K562 (cell line): ENCODE measurements around the gene ZNF8. TPM values are rescaled to one million over a fixed set of nuclear protein-coding genes. Genes with fewer than 3 reads are reported as not detected.
A peak's percentile ranks its signal among the peaks of the same experiment; 100 is the strongest.

Experiments
- ADNP ChIP-seq: fragments of 200-800 bp; sonication (Bioruptor generic); IDR thresholded peaks from 2 replicates; pipeline ENCODE4 v1.6.1; 2016; ENCODE audit warnings: missing genetic modification characterization, missing compliant biosample characterization
- ATF1 ChIP-seq, 2 experiments: fragments of 450-650 bp in 1 of 2; IDR thresholded peaks; 2 replicates each; pipeline ENCODE4 v1.6.1; 2016; ENCODE audit warnings: missing compliant biosample characterization in 1 of 2, missing genetic modification characterization in 1 of 2
- BMI1 ChIP-seq: fragments of 150-350 bp; IDR thresholded peaks from 2 replicates; pipeline ENCODE4 v1.6.1; 2014; ENCODE audit warnings: low read length
- CAMTA2 ChIP-seq: fragments of 250-450 bp; sonication (Bioruptor Pico); conservative IDR thresholded peaks from 2 replicates; pipeline ENCODE4 v1.5.1; 2022
- CCAR2 ChIP-seq: fragments of 200-400 bp; formaldehyde crosslinking; IDR thresholded peaks from 2 replicates; pipeline ENCODE4 v1.6.1; 2017; ENCODE audit warnings: mild to moderate bottlenecking, low read depth, low read length
- HNRNPH1 ChIP-seq: fragments of 200-400 bp; formaldehyde crosslinking; optimal IDR thresholded peaks from 2 replicates; pipeline ENCODE3; 2017; ENCODE audit warnings: low read depth, mild to moderate bottlenecking, low read length, moderate library complexity
- MTA1 ChIP-seq: fragments of 450-650 bp; IDR thresholded peaks from 2 replicates; pipeline ENCODE4 v1.6.1; 2017; ENCODE audit warnings: borderline replicate concordance
- NFYB ChIP-seq: IDR thresholded peaks from 2 replicates; pipeline ENCODE4 v1.6.1; 2011; ENCODE audit warnings: mild to moderate bottlenecking, moderate library complexity; ENCODE audit not compliant: insufficient read length; ENCODE audit errors: extremely low read depth
- PCBP1 ChIP-seq: fragments of 200-400 bp; formaldehyde crosslinking; IDR thresholded peaks from 2 replicates; pipeline ENCODE4 v1.6.1; 2018; ENCODE audit warnings: mild to moderate bottlenecking, low read depth, low read length; ENCODE audit not compliant: poor library complexity, severe bottlenecking
- RAD21 ChIP-seq, 2 experiments: fragments of 250-450 bp in 1 of 2; fragments of 450-650 bp in 1 of 2; sonication (Bioruptor Pico) in 1 of 2; formaldehyde crosslinking in 1 of 2; IDR thresholded peaks in 1 of 2; conservative IDR thresholded peaks in 1 of 2; 2 replicates each; pipeline versions ENCODE4 v1.4.0 to v1.8.0; 2020 to 2022; ENCODE audit warnings: mild to moderate bottlenecking in 2 of 2, moderate library complexity in 1 of 2
- RBM25 ChIP-seq: fragments of 200-400 bp; formaldehyde crosslinking; IDR thresholded peaks from 2 replicates; pipeline ENCODE4 v1.6.1; 2018; ENCODE audit warnings: low read length, low read depth, moderate library complexity; ENCODE audit not compliant: severe bottlenecking
- SIX5 ChIP-seq, 2 experiments: IDR thresholded peaks; 2 replicates each; pipeline ENCODE4 v1.6.1; 2011; ENCODE audit warnings: low read length in 2 of 2, borderline replicate concordance in 1 of 2, low read depth in 1 of 2, mild to moderate bottlenecking in 1 of 2, moderate library complexity in 1 of 2; ENCODE audit not compliant: insufficient read depth in 1 of 2
- SMAD1 ChIP-seq: fragments of 150-350 bp; IDR thresholded peaks from 2 replicates; pipeline ENCODE4 v1.6.1; 2014; ENCODE audit warnings: low read length, low read depth; ENCODE audit not compliant: partially characterized antibody
- TAF15 ChIP-seq: fragments of 200-400 bp; formaldehyde crosslinking; IDR thresholded peaks from 2 replicates; pipeline ENCODE4 v1.6.1; 2017; ENCODE audit warnings: mild to moderate bottlenecking, low read depth, low read length, moderate library complexity
- ZNF586 ChIP-seq: fragments of 450-650 bp; formaldehyde crosslinking; conservative IDR thresholded peaks from 2 replicates; pipeline ENCODE4 v1.4.0; 2020; ENCODE audit warnings: mild to moderate bottlenecking, moderate library complexity
- ZNF707 ChIP-seq: fragments of 250-450 bp; sonication (Bioruptor Pico); conservative IDR thresholded peaks from 2 replicates; pipeline ENCODE4 v1.8.0; 2022; ENCODE audit warnings: inconsistent platforms, mild to moderate bottlenecking, moderate library complexity
- ZNF77 ChIP-seq: fragments of 250-450 bp; sonication (Bioruptor Pico); IDR thresholded peaks from 2 replicates; pipeline ENCODE4 v1.5.0; 2020
- polyA plus RNA-seq, 8 experiments: library from polyadenylated mRNA; depleted of rRNA in 4 of 8; stranded (reverse) in 5 of 8; unstranded in 3 of 8; fragments of >200 nt; fragmentation: Nextera tagmentation in 2 of 8; fragmentation: Illumina TruSeq in 1 of 8; extraction: Ambion mirVana in 2 of 8; extraction: Trizol in 1 of 8; gene quantifications; 2 replicates each; pipeline versions ENCODE4 v1.2.1 to v1.2.3, GENCODE V29; 2011 to 2014; ENCODE audit warnings: inconsistent platforms in 1 of 8, missing spikeins in 1 of 8
- total RNA-seq, 7 experiments: library from RNA; depleted of rRNA in 6 of 7; stranded (reverse); fragments of >200 nt in 6 of 7; fragmentation: Illumina TruSeq in 2 of 7; extraction: Trizol in 2 of 7; gene quantifications; 2 replicates each; pipeline versions ENCODE4 v1.2.1 to v1.2.3, GENCODE V29; 2011 to 2021; ENCODE audit warnings: low replicate concordance in 1 of 7
- TF ChIP-seq, protein P1 (sequence below): fragments of 200-800 bp; sonication (Bioruptor generic); IDR thresholded peaks from 2 replicates; pipeline ENCODE4 v1.6.1; 2017; ENCODE audit warnings: missing genetic modification characterization, missing compliant biosample characterization
- TF ChIP-seq, protein P2 (sequence below): fragments of 250-450 bp; sonication (Bioruptor Pico); IDR thresholded peaks from 2 replicates; pipeline ENCODE4 v1.8.0; 2021; ENCODE audit warnings: moderate library complexity, mild to moderate bottlenecking, inconsistent platforms
- TF ChIP-seq, protein P3 (sequence below): fragments of 250-450 bp; sonication (Bioruptor Pico); IDR thresholded peaks from 2 replicates; pipeline ENCODE4 v1.8.0; 2022; ENCODE audit warnings: moderate library complexity, mild to moderate bottlenecking, inconsistent platforms
- TF ChIP-seq, protein P4 (sequence below), 2 experiments: IDR thresholded peaks; 2 replicates each; pipeline ENCODE4 v1.6.1; 2012; ENCODE audit warnings: improper control_type of control experiment in 2 of 2, low read depth in 2 of 2, low read length in 2 of 2, borderline replicate concordance in 1 of 2
- TF ChIP-seq, protein P5 (sequence below): fragments of 250-450 bp; sonication (Bioruptor Pico); IDR thresholded peaks from 2 replicates; pipeline ENCODE4 v1.5.0; 2021

ZNF8 gene
- total and polyA plus RNA-seq, 9 of the 15 experiments (the other 6 are each of a cell fraction or from before 2014, with no cell fraction given) = 0.71 to 7.7 (median 4.7) TPM

DNA sequence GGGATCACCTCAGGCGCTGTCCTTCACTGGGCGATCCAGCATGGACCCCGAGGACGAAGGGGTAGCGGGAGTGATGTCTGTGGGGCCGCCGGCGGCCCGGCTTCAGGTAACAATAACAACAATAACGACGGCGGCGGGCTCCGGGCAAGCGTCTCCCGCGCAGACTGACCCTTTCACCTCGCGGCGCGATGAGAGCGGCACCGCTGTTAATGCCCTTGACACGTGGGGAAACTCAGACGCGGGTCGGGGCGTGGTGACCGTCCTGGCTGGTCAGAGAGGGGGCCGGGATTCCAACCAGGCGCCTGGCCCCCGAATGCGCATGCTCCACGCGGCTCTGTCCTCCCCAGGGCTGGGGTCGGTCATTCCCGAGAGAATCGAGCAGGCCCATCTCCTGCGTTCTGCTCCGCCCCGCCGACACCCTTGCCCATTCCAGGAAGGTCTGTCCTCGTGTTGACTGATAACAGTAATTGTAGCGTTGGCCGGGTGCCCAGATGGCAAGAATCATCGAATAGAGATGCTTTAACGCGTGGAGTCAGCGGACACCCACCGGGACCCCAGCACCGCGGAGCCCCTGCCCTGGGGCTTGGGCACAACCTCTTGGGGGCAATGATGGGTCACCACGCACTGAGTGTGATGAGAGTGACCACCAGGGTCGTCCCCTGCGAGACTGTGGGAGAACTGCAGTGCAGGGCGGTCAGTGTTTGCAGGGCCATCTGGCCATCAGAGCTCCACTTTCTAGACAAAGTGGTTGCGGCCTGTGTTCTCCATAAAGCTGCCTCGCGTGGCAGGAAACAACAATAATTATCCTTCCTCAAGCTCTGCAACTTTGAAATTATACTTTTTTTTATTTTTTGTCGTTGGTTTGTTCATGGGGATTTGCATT, 528 bp downstream of the ZNF8 start (continued):
- TF ChIP-seq BMI1 = no peak
- TF ChIP-seq RBM25 = no peak
- TF ChIP-seq, protein P1, sequence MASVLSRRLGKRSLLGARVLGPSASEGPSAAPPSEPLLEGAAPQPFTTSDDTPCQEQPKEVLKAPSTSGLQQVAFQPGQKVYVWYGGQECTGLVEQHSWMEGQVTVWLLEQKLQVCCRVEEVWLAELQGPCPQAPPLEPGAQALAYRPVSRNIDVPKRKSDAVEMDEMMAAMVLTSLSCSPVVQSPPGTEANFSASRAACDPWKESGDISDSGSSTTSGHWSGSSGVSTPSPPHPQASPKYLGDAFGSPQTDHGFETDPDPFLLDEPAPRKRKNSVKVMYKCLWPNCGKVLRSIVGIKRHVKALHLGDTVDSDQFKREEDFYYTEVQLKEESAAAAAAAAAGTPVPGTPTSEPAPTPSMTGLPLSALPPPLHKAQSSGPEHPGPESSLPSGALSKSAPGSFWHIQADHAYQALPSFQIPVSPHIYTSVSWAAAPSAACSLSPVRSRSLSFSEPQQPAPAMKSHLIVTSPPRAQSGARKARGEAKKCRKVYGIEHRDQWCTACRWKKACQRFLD (CRISPR knock-in tag) = no peak; the same call in 1 of the 2 replicates
- no peak for TF ChIP-seq ZNF707 (CRISPR knock-in tag)
- TF ChIP-seq TAF15 = no peak
- TF ChIP-seq CCAR2 = no peak
- no peak for TF ChIP-seq MTA1
- TF ChIP-seq, protein P2, sequence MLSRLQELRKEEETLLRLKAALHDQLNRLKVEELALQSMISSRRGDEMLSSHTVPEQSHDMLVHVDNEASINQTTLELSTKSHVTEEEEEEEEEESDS (CRISPR knock-in tag) = no peak
- TF ChIP-seq, protein P3, sequence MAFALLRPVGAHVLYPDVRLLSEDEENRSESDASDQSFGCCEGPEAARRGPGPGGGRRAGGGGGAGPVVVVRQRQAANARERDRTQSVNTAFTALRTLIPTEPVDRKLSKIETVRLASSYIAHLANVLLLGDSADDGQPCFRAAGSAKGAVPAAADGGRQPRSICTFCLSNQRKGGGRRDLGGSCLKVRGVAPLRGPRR = no peak
- no peak for TF ChIP-seq HNRNPH1
- no peak for TF ChIP-seq ADNP (tag)
- TF ChIP-seq ZNF77 (CRISPR knock-in tag) = no peak
- TF ChIP-seq, protein P4, sequence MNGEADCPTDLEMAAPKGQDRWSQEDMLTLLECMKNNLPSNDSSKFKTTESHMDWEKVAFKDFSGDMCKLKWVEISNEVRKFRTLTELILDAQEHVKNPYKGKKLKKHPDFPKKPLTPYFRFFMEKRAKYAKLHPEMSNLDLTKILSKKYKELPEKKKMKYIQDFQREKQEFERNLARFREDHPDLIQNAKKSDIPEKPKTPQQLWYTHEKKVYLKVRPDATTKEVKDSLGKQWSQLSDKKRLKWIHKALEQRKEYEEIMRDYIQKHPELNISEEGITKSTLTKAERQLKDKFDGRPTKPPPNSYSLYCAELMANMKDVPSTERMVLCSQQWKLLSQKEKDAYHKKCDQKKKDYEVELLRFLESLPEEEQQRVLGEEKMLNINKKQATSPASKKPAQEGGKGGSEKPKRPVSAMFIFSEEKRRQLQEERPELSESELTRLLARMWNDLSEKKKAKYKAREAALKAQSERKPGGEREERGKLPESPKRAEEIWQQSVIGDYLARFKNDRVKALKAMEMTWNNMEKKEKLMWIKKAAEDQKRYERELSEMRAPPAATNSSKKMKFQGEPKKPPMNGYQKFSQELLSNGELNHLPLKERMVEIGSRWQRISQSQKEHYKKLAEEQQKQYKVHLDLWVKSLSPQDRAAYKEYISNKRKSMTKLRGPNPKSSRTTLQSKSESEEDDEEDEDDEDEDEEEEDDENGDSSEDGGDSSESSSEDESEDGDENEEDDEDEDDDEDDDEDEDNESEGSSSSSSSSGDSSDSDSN (IDR thresholded peaks at IDR 0.05; ENCODE audit: borderline replicate concordance in 1 of 2, low read depth in 2 of 2, low read length in 2 of 2) = 0 out of 4 replicates have a peak, but pooled peaks of 1 of the 2 experiments have one; percentile 36
- no peak for TF ChIP-seq SIX5 (IDR thresholded peaks at IDR 0.05; ENCODE audit: borderline replicate concordance in 1 of 2, insufficient read depth in 1 of 2, low read depth in 1 of 2, low read length in 2 of 2)
- TF ChIP-seq RAD21 (CRISPR knock-in tag; conservative IDR thresholded peaks at IDR 0.05 in 1 of 2, IDR thresholded peaks at IDR 0.05 in 1 of 2) = no peak
- no peak for TF ChIP-seq ZNF586 (CRISPR knock-in tag)
- no peak for TF ChIP-seq ATF1 (CRISPR knock-in tag; IDR thresholded peaks at IDR 0.05)
- TF ChIP-seq ATF1 (tag; IDR thresholded peaks at IDR 0.05) = peak; percentile 62; the same call in 1 of the 2 replicates
- no peak for TF ChIP-seq NFYB
- no peak for TF ChIP-seq SMAD1
- TF ChIP-seq PCBP1 = no peak
- TF ChIP-seq, protein P5, sequence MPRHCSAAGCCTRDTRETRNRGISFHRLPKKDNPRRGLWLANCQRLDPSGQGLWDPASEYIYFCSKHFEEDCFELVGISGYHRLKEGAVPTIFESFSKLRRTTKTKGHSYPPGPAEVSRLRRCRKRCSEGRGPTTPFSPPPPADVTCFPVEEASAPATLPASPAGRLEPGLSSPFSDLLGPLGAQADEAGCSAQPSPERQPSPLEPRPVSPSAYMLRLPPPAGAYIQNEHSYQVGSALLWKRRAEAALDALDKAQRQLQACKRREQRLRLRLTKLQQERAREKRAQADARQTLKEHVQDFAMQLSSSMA (CRISPR knock-in tag) = no peak
- TF ChIP-seq CAMTA2 (CRISPR knock-in tag) = no peak; the same call in none of the 2 replicates
